Measurements from ENCODE around the gene CHCHD4.
"Not testable (repeated sequence)": the region's sequence is repeated elsewhere in the genome, so short reads cannot be mapped to it uniquely, and the experiment has no call there.

The CHCHD4 gene

GRCh38 chr3:14118400-14119381 lies 6.0 kb downstream of the CHCHD4 start:
- FAIRE-seq: no peak

- FAIRE-seq: no peak
These were observed 6.9 kb downstream of the CHCHD4 start for GRCh38 chr3:14117468-14118399.

GRCh38 chr3:14113965-14114635 lies 10.6 kb downstream of the CHCHD4 start:
- FAIRE-seq: no peak

GRCh38 chr3:14110699-14111098 lies 14.0 kb downstream of the CHCHD4 start:
- FAIRE-seq: no peak

GRCh38 chr3:14109821-14110220 lies 14.8 kb downstream of the CHCHD4 start:
- not testable (repeated sequence) for FAIRE-seq

GRCh38 chr3:14097616-14098391 lies 26.9 kb downstream of the CHCHD4 start:
- no peak for FAIRE-seq

GRCh38 chr3:14096742-14097141 lies 27.9 kb downstream of the CHCHD4 start:
- FAIRE-seq: no peak

GRCh38 chr3:14093831-14094230 lies 30.8 kb downstream of the CHCHD4 start:
- no peak for FAIRE-seq

- FAIRE-seq: peak; percentile 31
These were observed 32.2 kb downstream of the CHCHD4 start for GRCh38 chr3:14092464-14092863.

- not testable (repeated sequence) for FAIRE-seq
These were observed 32.7 kb downstream of the CHCHD4 start for GRCh38 chr3:14091959-14092358.

- FAIRE-seq: not testable (repeated sequence)
These were observed 37.2 kb downstream of the CHCHD4 start for GRCh38 chr3:14087461-14087860.

- no peak for FAIRE-seq
These were observed 42.5 kb downstream of the CHCHD4 start for GRCh38 chr3:14082108-14082657.

- FAIRE-seq: no peak
These were observed 47.4 kb downstream of the CHCHD4 start for GRCh38 chr3:14077310-14077709.

GRCh38 chr3:14075233-14075632 lies 49.4 kb downstream of the CHCHD4 start:
- not testable (repeated sequence) for FAIRE-seq

- FAIRE-seq: no peak
These were observed 59.8 kb downstream of the CHCHD4 start for GRCh38 chr3:14064910-14065309.

GRCh38 chr3:14063152-14063551 lies 61.5 kb downstream of the CHCHD4 start:
- FAIRE-seq: no peak
